Spleen (tissue), 7 donors: ENCODE results near the gene STRA8.

Experiments
- POLR2A ChIP-seq, 3 donors: fragments of 450-650 bp; IDR thresholded peaks; one replicate each; pipeline ENCODE4 v1.5.1; 2017; ENCODE audit warnings: antibody characterized with exemption in 3 of 3, mild to moderate bottlenecking in 1 of 3
- POLR2AphosphoS5 ChIP-seq, 3 donors: sonication (generic); formaldehyde crosslinking; IDR thresholded peaks; one replicate each; pipeline ENCODE4 v1.5.1; 2017; ENCODE audit warnings: antibody characterized with exemption in 3 of 3
- TF ChIP-seq, protein P1 (sequence below), 11 experiments: fragments of 200-600 bp in 7 of 11; fragments of 450-650 bp in 4 of 11; sonication (generic) in 4 of 11; IDR thresholded peaks in 8 of 11; conservative IDR thresholded peaks in 3 of 11; 1 replicate in 7 of 11; 2 replicates in 4 of 11; pipeline versions ENCODE4 v1.4.0 to v1.8.0; 2016 to 2021; ENCODE audit warnings: antibody characterized with exemption in 11 of 11, inconsistent platforms in 4 of 11, mild to moderate bottlenecking in 1 of 11
- donor health status: DM: no; HTN: no; CAD: no; lungs with moderate emphysema.
- donor health status: DM: no; HTN: no; CAD: no.
- donor health status: DM: no; HTN: no; CAD: no.

DNA sequence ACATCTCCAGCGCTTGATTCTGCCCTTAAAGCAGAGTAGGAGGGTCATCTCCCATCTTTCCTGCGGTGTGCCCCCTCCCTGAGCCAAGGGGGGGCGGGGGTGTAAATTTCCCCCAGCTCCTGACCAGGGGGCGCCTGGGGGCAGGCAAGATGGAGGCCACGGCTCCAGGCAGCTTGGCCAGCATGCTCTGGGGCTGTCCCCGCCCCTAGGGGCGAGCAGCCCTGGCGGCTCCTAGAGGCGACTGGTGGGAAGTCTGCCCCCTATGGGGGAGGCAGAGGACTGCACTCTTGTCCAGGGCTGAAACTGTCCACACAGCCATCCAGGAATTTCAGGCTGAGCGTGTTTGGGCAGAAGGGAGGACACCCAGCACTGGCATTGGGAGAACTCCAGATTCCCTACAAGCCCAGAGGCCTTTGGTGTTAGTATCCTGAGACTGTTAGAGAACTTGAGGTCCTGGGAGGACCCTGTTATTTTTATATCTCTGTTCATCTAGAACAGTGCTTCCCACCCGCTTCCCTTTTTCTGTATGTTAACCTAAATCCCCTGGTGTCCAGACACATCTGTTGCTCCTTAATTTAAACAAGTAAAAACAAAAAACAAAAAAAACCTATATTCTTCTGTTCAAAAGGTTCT lies 4.6 kb downstream of the STRA8 start:
- TF ChIP-seq POLR2A (IDR thresholded peaks at IDR 0.05) = no peak
- TF ChIP-seq, protein P1, sequence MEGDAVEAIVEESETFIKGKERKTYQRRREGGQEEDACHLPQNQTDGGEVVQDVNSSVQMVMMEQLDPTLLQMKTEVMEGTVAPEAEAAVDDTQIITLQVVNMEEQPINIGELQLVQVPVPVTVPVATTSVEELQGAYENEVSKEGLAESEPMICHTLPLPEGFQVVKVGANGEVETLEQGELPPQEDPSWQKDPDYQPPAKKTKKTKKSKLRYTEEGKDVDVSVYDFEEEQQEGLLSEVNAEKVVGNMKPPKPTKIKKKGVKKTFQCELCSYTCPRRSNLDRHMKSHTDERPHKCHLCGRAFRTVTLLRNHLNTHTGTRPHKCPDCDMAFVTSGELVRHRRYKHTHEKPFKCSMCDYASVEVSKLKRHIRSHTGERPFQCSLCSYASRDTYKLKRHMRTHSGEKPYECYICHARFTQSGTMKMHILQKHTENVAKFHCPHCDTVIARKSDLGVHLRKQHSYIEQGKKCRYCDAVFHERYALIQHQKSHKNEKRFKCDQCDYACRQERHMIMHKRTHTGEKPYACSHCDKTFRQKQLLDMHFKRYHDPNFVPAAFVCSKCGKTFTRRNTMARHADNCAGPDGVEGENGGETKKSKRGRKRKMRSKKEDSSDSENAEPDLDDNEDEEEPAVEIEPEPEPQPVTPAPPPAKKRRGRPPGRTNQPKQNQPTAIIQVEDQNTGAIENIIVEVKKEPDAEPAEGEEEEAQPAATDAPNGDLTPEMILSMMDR (IDR thresholded peaks at IDR 0.05 in 8 of 11, conservative IDR thresholded peaks at IDR 0.05 in 3 of 11) = peak in 3 of 11 experiments; percentile 14 to 16 (median 16)
- TF ChIP-seq POLR2AphosphoS5 (IDR thresholded peaks at IDR 0.05) = no peak
